CD14-positive monocyte (primary cell): ENCODE measurements around the gene PHACTR3. TPM values are rescaled to one million over a fixed set of nuclear protein-coding genes. Genes with fewer than 3 reads are reported as not detected.

Experiments
- DNase-seq, 3 donors: peaks; one replicate each; pipeline ENCODE4 v3.0.0-alpha.2; 2011 to 2022
- H2AFZ ChIP-seq: 2 replicates; pipeline ENCODE4 v1.6.0; 2012; ENCODE audit warnings: mild to moderate bottlenecking, low read depth, low read length, inconsistent platforms; ENCODE audit not compliant: insufficient read depth, poor library complexity, severe bottlenecking
- H3K27ac ChIP-seq, 2 donors: 1 replicate in 1 of 2; 2 replicates in 1 of 2; pipeline ENCODE4 v1.5.1; 2012 to 2013; ENCODE audit warnings: low read length in 2 of 2, control low read depth in 1 of 2, inconsistent platforms in 1 of 2, low read depth in 1 of 2, mild to moderate bottlenecking in 1 of 2
- H3K27me3 ChIP-seq, 2 donors: one replicate each; pipeline versions ENCODE4 v1.6.0 to v1.6.1; 2011 to 2013; ENCODE audit warnings: low read length in 2 of 2; ENCODE audit not compliant: control insufficient read depth in 2 of 2, insufficient read depth in 2 of 2
- H3K36me3 ChIP-seq, 2 donors: replicated peaks in 1 of 2; 1 replicate in 1 of 2; 2 replicates in 1 of 2; pipeline versions ENCODE4 v1.5.1 to v1.6.1; 2012 to 2013; ENCODE audit warnings: low read length in 2 of 2, control low read depth in 1 of 2, inconsistent platforms in 1 of 2, mild to moderate bottlenecking in 1 of 2; ENCODE audit not compliant: insufficient read depth in 2 of 2, control insufficient read depth in 1 of 2
- H3K4me1 ChIP-seq, 2 donors: 1 replicate in 1 of 2; 2 replicates in 1 of 2; pipeline versions ENCODE4 v1.5.1 to v1.6.1; 2012 to 2013; ENCODE audit warnings: low read length in 2 of 2, control low read depth in 1 of 2, inconsistent platforms in 1 of 2, mild to moderate bottlenecking in 1 of 2, moderate library complexity in 1 of 2; ENCODE audit not compliant: insufficient read depth in 2 of 2, control insufficient read depth in 1 of 2
- H3K4me2 ChIP-seq: replicated peaks from 2 replicates; pipeline ENCODE3; 2012; ENCODE audit warnings: low read length, moderate library complexity, mild to moderate bottlenecking; ENCODE audit not compliant: poor library complexity, severe bottlenecking; ENCODE audit errors: extremely low read depth
- H3K4me3 ChIP-seq, 3 experiments: fragments of 200-600 bp in 1 of 3; sonication (generic) in 1 of 3; replicated peaks in 1 of 3; 1 replicate in 2 of 3; 2 replicates in 1 of 3; pipeline ENCODE4 v1.5.1; 2011 to 2013; ENCODE audit warnings: low read length in 3 of 3, mild to moderate bottlenecking in 3 of 3, control low read depth in 2 of 3, low read depth in 2 of 3, inconsistent platforms in 1 of 3, moderate library complexity in 1 of 3
- H3K79me2 ChIP-seq: 2 replicates; pipeline ENCODE4 v1.6.0; 2012; ENCODE audit warnings: mild to moderate bottlenecking, control low read depth, inconsistent platforms, low read length, moderate library complexity; ENCODE audit not compliant: insufficient read depth
- H3K9ac ChIP-seq: 2 replicates; pipeline ENCODE4 v1.6.0; 2017; ENCODE audit warnings: low read length, mild to moderate bottlenecking; ENCODE audit not compliant: insufficient read depth, poor library complexity, severe bottlenecking
- H3K9me3 ChIP-seq, 2 donors: replicated peaks in 1 of 2; 1 replicate in 1 of 2; 2 replicates in 1 of 2; pipeline versions ENCODE4 v1.5.1 to v1.6.1; 2012 to 2013; ENCODE audit warnings: low read length in 2 of 2, control low read depth in 1 of 2; ENCODE audit not compliant: control insufficient read depth in 1 of 2, insufficient read depth in 1 of 2
- H4K20me1 ChIP-seq: 2 replicates; pipeline ENCODE4 v1.6.0; 2012; ENCODE audit warnings: mild to moderate bottlenecking, low read length, control low read depth, moderate library complexity; ENCODE audit not compliant: insufficient read depth
- H3K27ac Mint-ChIP-seq, 7 donors: one replicate each; pipeline ENCODE4 v1.8.0; 2020; ENCODE audit warnings: mild to moderate bottlenecking in 7 of 7, mixed read lengths in 7 of 7, moderate library complexity in 6 of 7, inconsistent platforms in 2 of 7
- H3K27me3 Mint-ChIP-seq, 3 donors: one replicate each; pipeline ENCODE4 v1.8.0; 2021 to 2022; ENCODE audit warnings: low read depth in 3 of 3, mild to moderate bottlenecking in 3 of 3, mixed read lengths in 3 of 3, moderate library complexity in 3 of 3, inconsistent platforms in 1 of 3
- H3K36me3 Mint-ChIP-seq, 2 donors: one replicate each; pipeline ENCODE4 v1.8.0; 2020; ENCODE audit warnings: mixed read lengths in 2 of 2, inconsistent platforms in 1 of 2, mild to moderate bottlenecking in 1 of 2
- H3K4me1 Mint-ChIP-seq: one replicate; pipeline ENCODE4 v1.8.0; 2020; ENCODE audit warnings: mild to moderate bottlenecking, mixed read lengths
- H3K4me3 Mint-ChIP-seq, 2 donors: one replicate each; pipeline ENCODE4 v1.8.0; 2020; ENCODE audit warnings: mild to moderate bottlenecking in 2 of 2, mixed read lengths in 2 of 2, moderate library complexity in 1 of 2
- H3K9me3 Mint-ChIP-seq, 7 donors: one replicate each; pipeline ENCODE4 v1.8.0; 2020 to 2022; ENCODE audit warnings: mixed read lengths in 7 of 7, mild to moderate bottlenecking in 6 of 7, moderate library complexity in 6 of 7, inconsistent platforms in 2 of 7
- WGBS: methylation state at CpG from one replicate; pipeline ENCODE4 v1.1.5; 2013; ENCODE audit warnings: missing lambda C conversion rate; ENCODE audit not compliant: insufficient coverage; 5-methylcytosine and 5-hydroxymethylcytosine counted together
- intact Hi-C, 2 donors: fragments of 100-400 bp; cut with micrococcal nuclease; formaldehyde crosslinking; loops; one replicate each; pipeline versions ENCODE4 v1.15.0 to v1.15.1; 2023
- polyA plus RNA-seq, 3 donors: library from polyadenylated mRNA; depleted of rRNA in 1 of 3; unstranded in 2 of 3; stranded (reverse) in 1 of 3; fragments of 300-500 nt in 2 of 3; fragments of >200 nt in 1 of 3; fragmentation: Illumina TruSeq in 2 of 3; gene quantifications; 1 replicate in 2 of 3; 2 replicates in 1 of 3; pipeline ENCODE4 v1.2.3, GENCODE V29; 2012 to 2021
- TF ChIP-seq, protein P1 (sequence below): fragments of 200-600 bp; IDR thresholded peaks from one replicate; pipeline ENCODE4 v1.8.0; 2022; ENCODE audit warnings: antibody characterized with exemption, mild to moderate bottlenecking

PHACTR3 gene
- polyA plus RNA-seq, 3 donors, result 0.11 to 0.17 TPM; not detected in 1

DNA sequence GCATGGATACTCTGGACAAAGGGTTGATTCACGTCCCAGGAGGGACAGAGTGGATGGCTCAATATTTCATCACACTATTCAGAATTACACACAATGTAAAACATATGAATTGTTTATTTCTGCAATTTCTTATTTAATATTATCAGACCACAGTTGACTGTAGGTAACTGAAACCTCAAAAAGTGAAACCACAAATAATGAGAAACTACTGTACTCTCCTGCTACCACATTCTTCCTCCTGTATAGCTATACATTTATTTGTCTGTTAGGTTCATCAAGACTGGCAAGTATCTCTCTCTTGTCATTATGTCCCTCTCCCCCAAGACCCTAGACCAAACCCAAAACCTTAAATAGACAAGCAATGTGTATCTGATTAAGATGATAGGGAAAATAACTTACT is 269.1 kb downstream of the PHACTR3 start:
- Histone ChIP-seq H3K79me2 (no peaks in the 10 kb centered on the region), H3K4me2 (no peak overlapping the region), H3K36me3 (no peaks in the 10 kb centered on the region), H3K27me3 (no peaks in the 10 kb centered on the region), H4K20me1 (no peaks in the 10 kb centered on the region), H3K9ac (no peak overlapping the region), H3K27ac (no peak overlapping the region), H3K4me3 (no peak overlapping the region), H3K9me3 (no peaks in the 10 kb centered on the region), H2AFZ (no peak overlapping the region), H3K4me1 (no peaks in the 10 kb centered on the region)
- TF ChIP-seq, protein P1, sequence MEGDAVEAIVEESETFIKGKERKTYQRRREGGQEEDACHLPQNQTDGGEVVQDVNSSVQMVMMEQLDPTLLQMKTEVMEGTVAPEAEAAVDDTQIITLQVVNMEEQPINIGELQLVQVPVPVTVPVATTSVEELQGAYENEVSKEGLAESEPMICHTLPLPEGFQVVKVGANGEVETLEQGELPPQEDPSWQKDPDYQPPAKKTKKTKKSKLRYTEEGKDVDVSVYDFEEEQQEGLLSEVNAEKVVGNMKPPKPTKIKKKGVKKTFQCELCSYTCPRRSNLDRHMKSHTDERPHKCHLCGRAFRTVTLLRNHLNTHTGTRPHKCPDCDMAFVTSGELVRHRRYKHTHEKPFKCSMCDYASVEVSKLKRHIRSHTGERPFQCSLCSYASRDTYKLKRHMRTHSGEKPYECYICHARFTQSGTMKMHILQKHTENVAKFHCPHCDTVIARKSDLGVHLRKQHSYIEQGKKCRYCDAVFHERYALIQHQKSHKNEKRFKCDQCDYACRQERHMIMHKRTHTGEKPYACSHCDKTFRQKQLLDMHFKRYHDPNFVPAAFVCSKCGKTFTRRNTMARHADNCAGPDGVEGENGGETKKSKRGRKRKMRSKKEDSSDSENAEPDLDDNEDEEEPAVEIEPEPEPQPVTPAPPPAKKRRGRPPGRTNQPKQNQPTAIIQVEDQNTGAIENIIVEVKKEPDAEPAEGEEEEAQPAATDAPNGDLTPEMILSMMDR, result no peak
- intact Hi-C loops, result no loop called here
- Mint-ChIP-seq H3K27me3 (no peaks in the 10 kb centered on the region), H3K27ac (no peak overlapping the region), H3K9me3 (peaks cover 0 to 2% (median 0%) of the 10 kb centered on the region in 7 donors), H3K36me3 (peaks cover 6 to 13% of the 10 kb centered on the region in 2 donors), H3K4me3 (no peak overlapping the region), H3K4me1 (peaks cover 9% of the 10 kb centered on the region)
- no CpG with 5 or more reads among the region's 1 CpG for WGBS
- DNase-seq, result no peak

DNA sequence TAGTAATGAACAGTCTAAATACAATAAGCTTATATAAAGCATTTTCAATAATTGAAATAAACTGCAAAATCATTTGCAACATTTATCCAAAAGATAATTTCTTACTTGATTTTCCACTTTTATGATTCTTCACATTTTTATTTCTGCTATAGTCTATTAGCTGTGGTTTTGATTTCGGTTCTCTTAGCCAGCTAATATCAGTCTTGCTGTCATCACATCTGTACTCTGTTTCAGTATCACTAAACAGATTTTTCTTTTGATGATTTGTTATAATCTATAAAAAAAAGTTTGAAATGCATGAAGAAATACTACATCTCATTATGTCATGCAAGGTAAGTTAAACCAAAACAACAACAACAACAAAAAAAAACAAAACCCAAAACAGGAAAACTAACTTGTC is 275.9 kb downstream of the PHACTR3 start:
- no peak for DNase-seq
- H2AFZ ChIP-seq, result no peak overlapping the region
- no CpG with 5 or more reads among the region's 1 CpG for WGBS
- no peaks in the 10 kb centered on the region for H3K4me1 Mint-ChIP-seq
- H3K27me3 Mint-ChIP-seq, result no peaks in the 10 kb centered on the region
- no peaks in the 10 kb centered on the region for H3K36me3 ChIP-seq
- no peaks in the 10 kb centered on the region for H3K9me3 ChIP-seq
- H4K20me1 ChIP-seq, result no peaks in the 10 kb centered on the region
- H3K79me2 ChIP-seq, result no peaks in the 10 kb centered on the region
- H3K36me3 Mint-ChIP-seq, result peaks cover 9 to 16% of the 10 kb centered on the region in 2 donors
- peaks cover 0 to 2% (median 0%) of the 10 kb centered on the region in 7 donors for H3K9me3 Mint-ChIP-seq
- H3K4me3 Mint-ChIP-seq, result no peak overlapping the region
- intact Hi-C loops, result no loop called here
- TF ChIP-seq, protein P1, result no peak
- H3K4me2 ChIP-seq, result no peak overlapping the region
- no peak overlapping the region for H3K9ac ChIP-seq
- no peaks in the 10 kb centered on the region for H3K27me3 ChIP-seq
- H3K27ac Mint-ChIP-seq, result no peak overlapping the region
- no peak overlapping the region for H3K27ac ChIP-seq
- H3K4me1 ChIP-seq, result no peaks in the 10 kb centered on the region
- no peak overlapping the region for H3K4me3 ChIP-seq
